Endometrial microvascular endothelial cells (primary cell): ENCODE results near the gene NCAPG. TPM values are rescaled to one million over a fixed set of nuclear protein-coding genes. Genes with fewer than 3 reads are reported as not detected.

Source experiments
- in situ Hi-C: cut with HindIII; loops from 2 replicates; pipeline ENCODE4 v1.10.0; 2017; ENCODE audit warnings: low sequenced_read_pairs, low pct_unique_long_range_greater_than_20kb; ENCODE audit errors: inconsistent ontology term
- total RNA-seq: library from RNA; depleted of rRNA; stranded (reverse); fragments of >200 nt; gene quantifications from one replicate; pipeline ENCODE4 v1.2.3, GENCODE V29; 2015; ENCODE audit errors: inconsistent ontology term

NCAPG gene
- 45.7 TPM for total RNA-seq

GRCh38 chr4:17810260-17811077 is at the start of gene NCAPG, which contains the start of gene DCAF16:
Gene NCAPG, plus strand, starts transcription at chr4:17810979. Its CDS starts 99 bp downstream, at chr4:17811078.
Gene DCAF16, minus strand, starts transcription at chr4:17810757. Its CDS starts 6,616 bp downstream, at chr4:17804141.
- in situ Hi-C loops: loop anchor here (10.0 kb wide), 1 partner anchor 554 kb away; no protein-coding TSS in a partner anchor

- in situ Hi-C loops: no loop called here
Measured at GRCh38 chr4:17761062-17761461, 49.7 kb upstream of the NCAPG start.

GRCh38 chr4:17762726-17763125 is 48.1 kb upstream of the NCAPG start:
- in situ Hi-C loops: no loop called here

- in situ Hi-C loops: no loop called here
Measured at GRCh38 chr4:17763416-17763815, 47.4 kb upstream of the NCAPG start.

GRCh38 chr4:17763931-17764330 is 46.8 kb upstream of the NCAPG start:
- in situ Hi-C loops: no loop called here

- in situ Hi-C loops: no loop called here
Measured at GRCh38 chr4:17765514-17766286, 45.1 kb upstream of the NCAPG start.

GRCh38 chr4:17766826-17767458 is 43.8 kb upstream of the NCAPG start:
- in situ Hi-C loops: no loop called here

GRCh38 chr4:17769406-17770174 is 41.2 kb upstream of the NCAPG start:
- in situ Hi-C loops: no loop called here

- in situ Hi-C loops: no loop called here
Measured at GRCh38 chr4:17770845-17771244, 39.9 kb upstream of the NCAPG start.

GRCh38 chr4:17771284-17771908 is 39.4 kb upstream of the NCAPG start:
- in situ Hi-C loops: no loop called here

- in situ Hi-C loops: no loop called here
Measured at GRCh38 chr4:17773135-17773698, 37.6 kb upstream of the NCAPG start.

- in situ Hi-C loops: no loop called here
Measured at GRCh38 chr4:17778431-17778830, 32.3 kb upstream of the NCAPG start.

- in situ Hi-C loops: no loop called here
Measured at GRCh38 chr4:17780501-17781299, 30.1 kb upstream of the NCAPG start.

GRCh38 chr4:17781300-17782287 is 29.2 kb upstream of the NCAPG start, which contains the start of gene FAM184B:
Gene FAM184B, minus strand, starts transcription at chr4:17781621. Its CDS starts 322 bp downstream, at chr4:17781299.
- in situ Hi-C loops: no loop called here

- in situ Hi-C loops: no loop called here
Measured at GRCh38 chr4:17785858-17786257, 24.9 kb upstream of the NCAPG start.

- in situ Hi-C loops: no loop called here
Measured at GRCh38 chr4:17786567-17786966, 24.2 kb upstream of the NCAPG start.
